ENCODE data around the gene TMPRSS3.

TMPRSS3 gene

DNA sequence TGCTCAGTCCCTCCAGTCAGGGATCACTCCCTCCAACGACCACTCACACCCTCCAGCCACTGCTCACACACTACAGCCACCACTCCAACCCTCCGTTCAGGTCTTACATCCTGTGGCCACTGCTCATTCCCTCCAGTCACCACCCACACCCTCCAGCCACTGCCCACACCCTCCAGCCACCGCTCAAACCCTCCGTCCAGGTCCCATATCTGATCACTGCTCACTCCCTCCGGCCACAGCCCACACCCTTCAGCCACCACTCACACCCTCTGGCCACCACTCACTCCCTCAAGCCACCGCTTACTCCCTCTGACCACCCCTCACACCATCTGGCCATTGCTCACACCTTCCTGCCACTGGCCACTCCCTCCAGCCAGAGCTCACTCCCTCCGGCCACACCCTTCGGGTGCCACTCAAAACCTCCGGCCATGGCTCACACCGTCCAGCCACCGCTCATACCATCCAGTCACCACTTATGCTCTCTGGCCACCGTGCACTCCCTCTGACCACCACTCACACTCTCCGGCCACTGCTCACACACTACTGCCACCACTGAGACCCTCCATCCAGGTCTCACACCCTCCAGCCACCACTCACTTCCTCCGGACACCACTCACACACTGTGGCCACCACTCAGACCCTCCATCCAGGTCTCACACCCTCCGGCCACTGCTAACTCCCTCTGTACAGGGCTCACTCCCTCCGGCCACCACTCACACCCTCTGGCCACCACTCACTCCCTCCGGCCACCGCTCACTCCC is 24.8 kb downstream of the TMPRSS3 start:
- DNase-seq (ENCODE audit: low read depth): no peak

DNA sequence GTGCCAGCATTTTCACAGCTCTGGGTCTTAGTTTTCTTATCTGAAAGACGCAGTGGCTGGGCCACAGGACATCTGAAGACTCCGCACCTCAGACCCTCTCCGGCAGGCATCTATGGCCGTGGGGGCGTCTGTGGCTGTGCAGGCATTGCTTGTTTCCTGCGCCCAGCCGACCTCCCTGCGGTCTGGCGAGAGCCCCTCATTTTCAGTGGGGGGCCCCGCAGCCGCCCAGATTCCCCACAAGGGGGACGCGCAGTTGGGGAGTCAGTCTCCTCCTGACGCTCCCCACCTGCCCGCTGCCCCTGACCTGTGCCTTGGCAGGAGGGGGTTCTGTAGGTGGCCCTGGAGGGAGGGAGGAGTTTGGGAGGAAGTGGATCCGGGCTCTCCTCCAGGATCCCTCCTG is 26.0 kb downstream of the TMPRSS3 start:
- no peak for DNase-seq (ENCODE audit: low read depth)

DNA sequence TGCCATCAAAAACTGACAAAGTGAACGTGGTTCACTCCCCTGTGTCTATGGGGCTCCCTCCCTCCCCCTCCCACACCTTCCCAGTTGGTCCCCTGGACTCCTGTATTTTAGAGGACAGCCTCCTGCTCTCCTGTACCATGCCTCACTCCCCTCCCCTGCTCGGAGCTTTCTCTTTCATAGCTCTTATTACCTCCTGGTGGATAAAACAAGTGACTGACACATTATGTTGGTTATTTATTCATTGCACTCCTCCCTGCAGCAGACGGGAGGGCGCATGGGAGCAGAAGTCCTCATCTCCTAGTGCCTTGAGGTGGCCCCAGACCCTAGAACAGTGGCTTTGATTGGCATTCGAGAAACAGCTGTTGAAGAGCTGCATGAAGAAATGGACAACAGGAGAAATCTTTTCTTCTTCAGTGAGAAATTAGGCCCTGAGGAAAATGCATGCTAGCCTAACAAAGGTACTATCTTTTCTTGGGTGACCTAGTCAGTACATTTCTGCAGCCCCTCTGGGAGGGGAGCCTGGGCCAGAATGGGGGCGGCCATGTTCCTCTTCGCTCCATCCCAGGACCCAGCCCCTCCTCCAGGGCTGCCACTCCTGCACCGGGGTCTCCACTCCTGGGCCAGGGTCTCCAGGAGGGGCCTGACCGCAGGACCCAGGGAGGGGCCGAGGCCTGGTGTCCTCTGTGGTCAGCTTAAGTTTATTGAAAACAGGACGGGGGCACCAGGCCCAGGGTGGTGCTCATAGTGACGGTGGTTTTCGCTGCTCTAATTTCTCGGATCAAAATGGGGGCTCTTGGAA is 28.3 kb downstream of the TMPRSS3 start:
- DNase-seq (ENCODE audit: low read depth): no peak

DNA sequence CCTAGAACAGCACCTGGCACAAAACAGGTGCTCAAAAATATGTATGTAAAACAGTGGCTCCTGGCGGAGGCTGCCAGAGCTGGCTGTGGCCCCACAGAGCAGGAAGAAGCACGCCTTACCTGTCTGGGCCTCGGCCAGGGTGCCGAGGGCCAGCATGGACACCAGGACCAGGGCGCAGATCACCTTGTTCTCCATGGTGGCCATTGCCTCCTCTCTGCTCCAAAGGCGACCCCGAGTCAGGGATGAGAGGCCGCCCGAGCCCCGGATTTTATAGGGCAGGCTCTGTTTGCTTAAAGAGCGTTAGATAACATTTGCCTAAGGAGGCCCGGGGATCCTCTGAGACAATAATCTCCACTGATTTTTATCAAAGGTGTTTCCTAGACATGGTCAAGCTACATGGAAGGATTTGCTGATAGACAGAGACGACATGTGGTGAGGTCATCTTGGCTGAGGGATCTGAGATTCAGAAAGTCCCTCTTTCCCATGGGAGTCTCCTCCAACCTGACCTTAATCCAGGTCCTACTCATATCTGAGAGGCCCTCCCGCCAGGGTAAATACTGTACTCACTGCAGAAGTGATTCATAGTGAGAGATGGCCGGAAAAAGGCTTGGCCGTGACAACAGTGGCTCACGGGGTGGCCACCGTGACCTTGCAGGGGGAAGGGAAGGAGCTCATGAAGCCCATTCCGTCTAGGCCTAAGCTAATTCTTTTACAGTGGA is 29.4 kb downstream of the TMPRSS3 start, which contains the start of gene TFF1:
Gene TFF1 (minus strand): TSS at position 244 of the 719 bp plus-strand sequence. CDS start 40 bp downstream, at position 204.
- no peak for DNase-seq (ENCODE audit: low read depth)

DNA sequence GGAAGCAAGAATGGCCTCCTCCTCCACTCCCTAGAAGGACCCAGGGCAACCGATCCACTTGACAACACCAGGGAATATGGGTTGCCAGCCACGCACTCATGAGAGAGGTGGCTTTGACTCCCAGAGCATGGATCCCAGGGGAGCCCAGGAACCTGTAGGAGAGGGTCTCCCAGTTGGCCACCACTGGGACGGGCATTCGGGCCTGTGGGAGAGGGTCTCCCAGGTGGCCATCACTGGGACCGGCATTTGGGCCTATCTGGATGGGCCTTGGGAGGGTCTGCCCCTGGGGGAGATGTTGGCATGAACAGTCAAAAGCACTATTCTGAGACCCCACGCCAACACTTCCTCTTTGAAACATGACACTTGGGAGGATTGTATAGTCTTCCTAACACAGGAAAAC is 30.1 kb downstream of the TMPRSS3 start:
- no peak for DNase-seq (ENCODE audit: low read depth)

DNA sequence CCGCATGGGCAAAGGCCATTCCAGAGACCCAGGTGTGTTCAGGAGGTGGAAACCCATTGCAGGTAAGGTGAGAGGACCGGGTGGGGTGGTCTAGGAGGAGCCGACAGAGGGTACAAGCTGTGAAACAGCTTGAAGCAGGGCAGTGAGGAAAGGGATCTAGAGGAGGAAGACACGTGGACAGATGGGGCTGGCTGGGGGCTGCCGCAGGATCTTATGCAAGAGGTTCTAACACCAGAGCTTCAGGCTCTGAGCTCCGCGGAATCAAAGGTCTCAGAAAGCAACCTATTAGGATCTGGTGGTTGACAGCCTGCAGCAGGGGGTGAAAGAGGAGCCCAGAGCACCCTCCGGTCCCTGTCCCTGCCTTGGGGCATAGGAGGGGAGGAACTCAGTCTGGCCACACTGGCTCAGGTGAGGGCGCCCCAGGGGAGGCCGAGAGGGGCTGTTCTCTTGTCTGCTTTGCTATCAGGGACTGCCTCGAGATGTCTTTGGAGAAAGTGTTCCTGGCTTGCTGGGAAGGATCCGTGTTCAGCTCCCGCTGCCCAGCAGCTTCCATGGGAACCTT is 31.5 kb downstream of the TMPRSS3 start:
- no peak for DNase-seq (ENCODE audit: low read depth)

DNA sequence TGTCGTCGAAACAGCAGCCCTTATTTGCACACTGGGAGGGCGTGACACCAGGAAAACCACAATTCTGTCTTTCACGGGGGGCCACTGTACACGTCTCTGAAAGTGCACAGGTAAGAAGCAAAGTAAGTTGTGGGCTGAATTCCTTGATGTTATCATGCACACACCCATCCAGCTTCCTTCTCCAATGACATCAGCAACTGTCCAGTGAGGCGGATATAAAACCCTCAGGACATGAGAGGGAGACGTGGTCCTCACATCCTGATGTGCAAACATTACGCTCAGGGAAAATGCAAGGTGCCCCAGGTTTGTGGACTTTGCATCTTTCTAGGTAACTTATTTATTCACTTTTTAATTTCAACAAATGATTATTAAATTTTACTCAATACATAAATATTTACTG is 32.5 kb downstream of the TMPRSS3 start:
- no peak for DNase-seq (ENCODE audit: low read depth)

DNA sequence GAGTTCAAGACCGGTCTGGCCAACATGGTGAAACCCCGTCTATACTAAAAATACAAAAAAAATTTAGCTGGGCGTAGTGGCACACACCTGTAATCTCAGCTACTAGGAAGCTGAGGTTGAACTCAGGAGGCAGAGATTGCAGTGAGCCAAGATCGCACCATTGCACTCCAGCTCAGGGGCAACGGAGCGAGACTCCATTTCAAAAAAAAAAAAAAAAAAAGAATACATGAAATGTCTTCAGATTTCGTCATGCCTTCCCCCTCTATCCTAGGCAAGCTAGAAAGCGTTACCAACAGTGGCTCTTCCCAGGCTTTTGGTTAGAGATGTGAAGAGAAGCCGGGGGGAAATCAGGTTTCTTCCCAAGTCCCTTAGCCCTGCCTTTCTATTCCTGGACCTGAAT is 33.2 kb downstream of the TMPRSS3 start:
- no peak for DNase-seq (ENCODE audit: low read depth)

DNA sequence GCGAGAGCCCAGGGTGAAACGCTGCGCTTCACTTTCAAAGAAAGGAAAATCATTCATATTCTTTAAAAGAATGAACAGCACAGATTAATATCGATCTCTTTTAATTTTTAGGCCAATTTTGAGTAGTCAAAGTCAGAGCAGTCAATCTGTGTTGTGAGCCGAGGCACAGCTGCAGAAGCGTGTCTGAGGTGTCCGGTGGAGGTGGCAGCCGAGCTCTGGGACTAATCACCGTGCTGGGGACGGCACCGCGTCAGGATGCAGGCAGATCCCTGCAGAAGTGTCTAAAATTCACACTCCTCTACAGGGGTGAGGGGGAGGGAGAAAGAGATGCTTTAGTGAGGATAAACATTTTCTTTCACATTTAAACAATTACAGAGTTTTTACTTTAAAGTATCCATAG is 33.7 kb downstream of the TMPRSS3 start:
- no peak for DNase-seq (ENCODE audit: low read depth)

DNA sequence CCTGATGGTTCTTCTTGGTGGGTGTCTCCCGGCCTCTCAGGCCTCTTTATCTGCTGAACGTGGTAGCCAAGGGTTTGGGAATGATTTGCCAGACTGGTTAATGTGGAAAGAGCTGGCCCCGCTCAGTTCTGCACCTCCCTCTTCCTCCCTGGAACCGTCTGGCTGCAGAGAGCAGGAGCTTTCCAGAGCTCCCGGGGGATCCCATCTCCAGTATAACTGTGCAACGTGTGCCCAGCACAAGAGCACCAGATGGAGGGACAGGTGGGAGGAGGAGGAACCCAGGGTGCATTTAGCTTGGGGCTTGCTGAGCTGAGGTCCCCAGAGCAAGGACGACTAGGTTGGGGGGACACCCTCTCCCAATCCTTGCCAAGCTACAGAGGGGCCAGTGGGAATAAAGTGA is 34.6 kb downstream of the TMPRSS3 start:
- DNase-seq (ENCODE audit: low read depth): no peak

DNA sequence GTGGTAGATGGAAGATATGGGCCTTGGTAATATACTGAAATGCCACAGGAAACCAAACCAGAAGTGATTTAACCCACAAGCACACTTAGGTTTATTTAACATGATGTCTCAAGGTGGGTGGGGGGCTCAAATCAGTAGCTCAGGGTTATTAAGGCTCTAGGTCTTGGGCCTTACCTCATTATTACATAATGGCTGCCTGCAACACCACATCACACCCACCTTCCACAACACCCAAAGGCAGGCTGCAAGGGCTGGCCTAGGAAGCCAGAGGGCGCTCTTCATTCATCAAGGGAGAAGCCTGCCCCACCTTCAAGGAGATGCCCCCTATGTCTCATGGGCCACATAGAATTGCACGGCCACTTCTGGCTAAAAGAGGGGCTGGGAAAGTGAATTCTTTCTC is 35.5 kb downstream of the TMPRSS3 start:
- no peak for DNase-seq (ENCODE audit: low read depth)

DNA sequence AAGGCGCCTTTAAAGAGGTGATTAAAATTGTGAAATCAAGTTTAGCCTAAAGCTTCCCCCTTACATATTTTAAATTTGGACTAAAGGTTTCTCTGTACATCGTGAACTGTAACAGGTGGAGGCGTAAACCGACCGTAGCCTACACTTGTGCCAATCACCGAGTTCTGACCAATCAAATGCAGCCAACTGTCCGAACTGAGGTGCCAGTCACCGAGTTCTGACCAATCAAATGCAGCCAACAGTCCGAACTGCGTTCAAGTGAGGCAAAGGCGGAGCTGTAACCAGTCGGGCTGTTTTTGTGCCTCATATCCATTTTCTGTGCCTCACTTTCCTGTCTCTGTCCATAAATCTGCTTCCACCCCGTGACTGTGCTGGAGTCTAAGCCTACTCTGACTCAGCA is 36.9 kb downstream of the TMPRSS3 start:
- no peak for DNase-seq (ENCODE audit: low read depth)

DNA sequence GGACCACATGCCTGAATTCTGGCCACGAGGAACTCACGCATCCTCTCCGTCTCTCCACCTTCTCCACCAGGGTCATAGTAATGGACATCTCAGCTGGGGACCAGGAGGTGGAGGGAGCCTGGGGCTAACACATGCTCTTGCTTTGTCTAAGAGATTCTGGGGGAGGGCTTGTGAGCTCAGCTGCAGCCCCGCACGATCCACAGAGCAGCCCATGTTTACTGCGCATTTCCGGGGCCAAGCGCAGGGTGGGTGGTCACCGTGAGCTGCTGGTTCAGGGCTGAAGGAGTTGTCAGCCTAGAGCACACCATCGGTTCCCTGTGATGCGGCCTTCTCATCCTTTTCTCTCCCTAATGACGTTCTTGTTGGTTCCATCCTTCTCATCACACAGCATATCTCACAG is 37.6 kb downstream of the TMPRSS3 start:
- no peak for DNase-seq (ENCODE audit: low read depth)

DNA sequence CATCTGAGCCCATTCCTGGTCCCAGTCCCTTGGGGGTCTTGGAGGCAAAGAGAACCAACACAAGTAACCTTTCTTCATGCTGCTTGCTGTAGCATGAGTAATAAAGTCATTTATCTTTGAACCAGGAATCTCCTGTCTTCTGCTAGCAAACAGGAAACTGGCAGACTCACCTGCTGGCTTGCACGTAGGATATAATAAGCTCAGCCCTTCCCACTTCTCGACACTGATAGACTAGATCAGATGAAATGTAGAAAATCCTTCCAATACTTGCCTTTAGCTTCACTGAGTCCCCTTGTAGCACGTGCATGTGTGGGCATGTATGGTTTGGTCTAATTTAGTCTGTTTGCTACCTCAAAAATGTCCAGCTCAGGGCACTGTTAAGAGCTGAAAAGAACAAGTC is 38.5 kb downstream of the TMPRSS3 start:
- DNase-seq (ENCODE audit: low read depth): no peak

DNA sequence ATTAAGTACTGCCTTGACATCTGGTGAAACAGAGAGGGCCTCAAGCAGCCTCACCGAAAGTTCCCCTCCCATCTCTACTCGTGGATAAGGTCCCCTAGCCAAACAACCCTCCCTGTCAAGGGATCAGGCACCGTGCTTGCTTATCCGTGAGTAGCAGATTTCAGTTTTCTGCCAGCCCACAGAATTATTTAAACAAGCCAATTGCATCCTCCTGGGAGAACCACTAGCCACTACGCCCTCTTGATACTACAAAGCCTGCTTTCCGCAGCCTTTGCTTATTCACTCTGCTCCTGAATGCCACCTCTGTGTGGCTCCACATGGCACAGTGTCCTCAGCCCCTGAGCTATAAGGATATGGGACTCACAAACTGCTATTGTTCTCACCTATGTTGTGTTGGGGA is 39.2 kb downstream of the TMPRSS3 start:
- DNase-seq (ENCODE audit: low read depth): no peak

DNA sequence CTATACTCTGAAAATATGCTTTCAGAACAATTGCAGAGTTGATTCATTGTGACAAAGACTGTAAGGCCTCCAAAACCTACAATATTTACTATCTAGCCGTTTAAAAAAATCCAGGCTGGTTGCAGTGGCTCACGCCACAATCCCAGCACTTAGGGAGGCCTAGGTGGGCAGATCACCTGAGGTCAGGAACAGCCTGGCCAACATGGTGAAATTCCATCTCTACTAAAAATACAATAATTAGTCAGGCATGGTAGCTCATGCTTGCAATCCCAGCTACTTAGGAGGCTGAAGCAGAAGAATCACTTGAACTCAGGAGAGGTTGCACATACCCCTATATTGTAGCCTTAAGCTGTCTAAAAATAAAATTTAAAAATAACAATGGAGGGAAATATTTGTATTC is 39.8 kb downstream of the TMPRSS3 start:
- DNase-seq (ENCODE audit: low read depth): no peak

DNA sequence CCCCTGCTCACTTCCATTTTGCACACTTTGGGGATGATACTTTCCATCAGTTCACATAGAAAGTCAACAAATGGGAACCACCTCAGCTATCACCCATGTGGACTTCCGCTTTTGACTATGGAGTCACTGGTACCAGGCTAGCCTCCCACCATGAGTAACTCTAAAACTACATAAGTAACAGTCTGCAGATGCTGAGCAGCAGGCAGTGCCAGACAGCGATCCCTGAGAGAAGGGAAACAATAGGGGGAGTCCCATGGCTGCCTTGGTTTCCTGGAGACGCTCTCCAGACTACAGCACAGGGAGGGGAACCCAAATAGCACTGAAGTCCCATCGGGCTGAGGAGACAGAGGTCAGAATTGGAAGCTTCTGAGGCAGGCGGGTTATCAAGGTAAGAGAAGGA is 42.2 kb downstream of the TMPRSS3 start:
- no peak for DNase-seq (ENCODE audit: low read depth)

DNA sequence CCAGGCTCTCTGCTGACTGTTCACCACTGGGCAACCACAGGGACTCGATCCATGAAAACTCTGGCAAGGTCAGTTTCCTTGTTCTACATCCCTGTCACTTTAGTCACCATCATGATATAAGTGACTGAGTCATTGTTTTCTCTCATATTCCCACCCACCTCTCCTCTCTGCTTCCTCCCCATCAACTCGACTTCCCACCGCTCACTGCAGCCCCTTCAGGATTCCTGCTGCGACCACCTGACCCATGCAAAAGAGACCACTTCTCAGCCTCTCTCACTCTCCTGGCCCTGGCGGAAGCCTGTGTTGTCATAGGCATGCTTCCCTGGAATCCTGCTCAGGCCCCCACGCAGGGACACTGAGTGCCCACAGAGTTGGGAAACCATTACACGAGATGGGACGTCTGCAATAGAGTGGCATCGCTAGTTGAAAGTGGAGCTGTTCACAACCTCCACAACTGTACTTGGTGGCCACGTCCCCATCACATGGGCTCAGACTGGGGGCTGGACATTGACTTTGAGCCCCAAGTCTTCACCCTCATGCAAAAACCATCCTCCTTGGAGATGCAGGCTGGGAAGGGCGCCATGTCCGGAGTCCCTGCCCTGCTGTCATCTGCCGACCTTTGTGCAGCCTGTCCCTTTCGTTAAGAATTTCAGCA is 43.3 kb downstream of the TMPRSS3 start:
- no peak for DNase-seq (ENCODE audit: low read depth)

DNA sequence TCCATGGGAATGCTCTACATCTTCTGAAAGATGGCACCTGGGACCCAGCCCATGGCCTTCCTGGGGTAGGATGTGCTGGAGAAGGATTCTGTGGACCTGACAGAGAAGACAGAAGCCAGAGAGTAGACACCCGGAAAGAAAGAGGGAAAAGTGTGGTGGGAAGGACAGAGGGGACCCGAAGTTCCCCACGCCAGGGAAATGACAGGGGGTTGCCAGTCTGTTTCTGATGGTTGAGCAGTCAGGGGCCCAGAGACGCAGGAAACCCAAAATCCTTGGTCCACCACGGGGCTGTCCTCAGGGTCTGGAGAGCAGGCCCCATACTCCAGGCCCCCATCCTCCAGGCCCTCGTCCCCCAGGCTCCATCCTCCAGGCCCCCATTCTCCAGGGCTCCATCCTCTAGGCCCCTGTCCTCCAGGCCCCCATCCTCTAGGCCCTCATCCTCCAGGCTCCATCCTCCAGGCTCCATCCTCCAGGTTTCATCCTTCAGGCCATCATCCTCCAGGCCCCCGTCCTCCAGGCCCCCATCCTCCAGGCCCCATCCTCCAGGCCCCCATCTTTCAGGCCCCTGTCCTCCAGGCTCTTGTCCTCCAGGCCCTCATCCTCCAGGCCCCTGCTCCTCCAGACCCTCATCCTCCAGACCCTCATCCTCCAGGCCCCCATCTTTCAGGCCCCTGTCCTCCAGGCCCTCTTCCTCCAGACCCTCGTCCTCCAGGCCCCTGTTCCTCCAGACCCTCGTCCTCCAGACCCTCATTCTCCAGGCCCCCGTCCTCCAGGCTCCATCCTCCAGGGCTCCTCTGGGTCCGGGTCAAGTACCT is 44.0 kb downstream of the TMPRSS3 start:
- DNase-seq (ENCODE audit: low read depth): no peak

DNA sequence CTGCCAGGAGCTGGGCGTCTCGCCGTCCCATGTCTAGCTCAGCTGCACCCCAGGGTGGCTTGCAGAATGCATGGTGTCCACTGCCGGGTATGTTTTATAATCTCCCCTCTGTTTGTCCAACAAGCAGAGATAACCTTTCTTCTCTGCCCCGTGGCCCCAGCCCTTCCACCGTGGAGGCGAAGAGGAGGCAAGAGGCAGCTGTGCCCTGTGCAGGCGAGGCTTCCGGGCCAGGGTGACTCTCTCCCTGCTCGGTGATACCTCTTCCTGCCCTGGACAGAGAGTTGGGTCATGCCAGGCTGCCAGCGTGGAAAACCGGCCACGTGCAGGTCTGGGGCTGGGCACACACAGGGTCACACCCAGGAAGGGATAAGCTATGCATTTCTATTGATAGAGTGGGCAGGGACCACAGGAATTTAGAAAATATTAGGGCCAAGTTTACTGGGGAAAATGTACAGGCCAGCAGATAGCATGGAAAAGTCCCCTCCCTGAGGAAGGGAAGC is 44.9 kb downstream of the TMPRSS3 start, which contains the start of gene TFF2:
Gene TFF2 (minus strand): TSS at position 68 of the 500 bp plus-strand sequence. CDS start 37 bp downstream, at position 31.
- DNase-seq (ENCODE audit: low read depth): no peak
